ENCODE data around the gene MOCS3. TPM values are rescaled to one million over a fixed set of nuclear protein-coding genes. Genes with fewer than 3 reads are reported as not detected.
A peak's percentile ranks its signal among the peaks of the same experiment; 100 is the strongest.

MOCS3 gene
- total RNA-seq, 2 donors from 2014 or later = 2.9 to 3.0 TPM

- WGBS, 2 donors = 0 to 1% methylated on average over 3 to 42 of the region's 58 CpGs
- TF ChIP-seq CTCF (IDR thresholded peaks at IDR 0.05) (peak; percentile 42 to 83 (median 79)), POLR2A (IDR thresholded peaks at IDR 0.05) (peak; percentile 87 to 94 (median 91))
- Histone ChIP-seq H3K36me3 (replicated peaks in 1 of 2; ENCODE audit: insufficient read depth in 1 of 2, low read depth in 2 of 2) (peaks cover 0 to 11% of the 10 kb centered on the region in 2 donors), H3K4me1 (peaks cover 38% of the 10 kb centered on the region), H3K4me3 (peak within 1 kb of the TSS; percentile 73 to 76), H3K27me3 (no peaks in the 10 kb centered on the region), H3K9me3 (no peaks in the 10 kb centered on the region), H3K27ac (peak within 1 kb of the TSS; percentile 95 to 100 (median 99))
- intact Hi-C loops (cut with DNase I) = no loop called here
- ATAC-seq = peak; percentile 87
- DNase-seq = peak; percentile 90 to 93 (median 91)
Measured at GRCh38 chr20:50931306-50932015, 27.2 kb upstream of the MOCS3 start, which contains the start of gene ADNP. TSS of gene ADNP (minus strand) at chr20:50931437. CDS start at chr20:50903996, 27,441 bp downstream.

GRCh38 chr20:50932016-50932485 is 26.6 kb upstream of the MOCS3 start:
- Histone ChIP-seq H3K4me1 (peaks cover 37% of the 10 kb centered on the region), H3K27ac (peak overlapping the region; percentile 95 to 100 (median 99)), H3K36me3 (replicated peaks in 1 of 2; ENCODE audit: insufficient read depth in 1 of 2, low read depth in 2 of 2) (peaks cover 0 to 11% of the 10 kb centered on the region in 2 donors), H3K9me3 (no peaks in the 10 kb centered on the region), H3K4me3 (no peak overlapping the region), H3K27me3 (no peaks in the 10 kb centered on the region)
- ATAC-seq (no peak), DNase-seq (no peak)
- intact Hi-C loops (cut with DNase I) = no loop called here
- WGBS, 2 donors = 51 to 75% methylated on average over 4 to 6 of the region's 6 CpGs
- TF ChIP-seq CTCF (IDR thresholded peaks at IDR 0.05) (no peak), POLR2A (IDR thresholded peaks at IDR 0.05) (no peak)

- no peak overlapping the region for H3K27ac ChIP-seq
- no peak for ATAC-seq
- DNase-seq = no peak
- peaks cover 31% of the 10 kb centered on the region for H3K4me1 ChIP-seq
- H3K36me3 ChIP-seq (replicated peaks in 1 of 2; ENCODE audit: insufficient read depth in 1 of 2, low read depth in 2 of 2) = peaks cover 0 to 11% of the 10 kb centered on the region in 2 donors
- H3K27me3 ChIP-seq = no peaks in the 10 kb centered on the region
- intact Hi-C loops (cut with DNase I) = no loop called here
- 64 to 65% methylated on average over 1 of the region's 1 CpG for WGBS, 2 donors
- no peak overlapping the region for H3K4me3 ChIP-seq
- no peak for TF ChIP-seq CTCF (IDR thresholded peaks at IDR 0.05)
- no peak for TF ChIP-seq POLR2A (IDR thresholded peaks at IDR 0.05)
- no peaks in the 10 kb centered on the region for H3K9me3 ChIP-seq
Measured at GRCh38 chr20:50932691-50933280, 25.8 kb upstream of the MOCS3 start.

GRCh38 chr20:50933589-50933988 is 25.0 kb upstream of the MOCS3 start:
- intact Hi-C loops (cut with DNase I) = no loop called here
- H3K36me3 ChIP-seq (replicated peaks in 1 of 2; ENCODE audit: insufficient read depth in 1 of 2, low read depth in 2 of 2) = peaks cover 0 to 11% of the 10 kb centered on the region in 2 donors
- WGBS, 2 donors = 83 to 94% methylated on average over 1 of the region's 1 CpG
- H3K27ac ChIP-seq = no peak overlapping the region
- no peak for TF ChIP-seq POLR2A (IDR thresholded peaks at IDR 0.05)
- TF ChIP-seq CTCF (IDR thresholded peaks at IDR 0.05) = no peak
- DNase-seq (no peak), ATAC-seq (no peak)
- H3K27me3 ChIP-seq = no peaks in the 10 kb centered on the region
- H3K9me3 ChIP-seq = no peaks in the 10 kb centered on the region
- peaks cover 24% of the 10 kb centered on the region for H3K4me1 ChIP-seq
- H3K4me3 ChIP-seq = no peak overlapping the region
